Measurements from ENCODE around the gene IL27RA. TPM values are rescaled to one million over a fixed set of nuclear protein-coding genes. Genes with fewer than 3 reads are reported as not detected.

The IL27RA gene
- total and polyA plus RNA-seq, 2 of the 4 experiments (the other 2 are of a cell fraction): 2.9 to 5.1 TPM

DNA sequence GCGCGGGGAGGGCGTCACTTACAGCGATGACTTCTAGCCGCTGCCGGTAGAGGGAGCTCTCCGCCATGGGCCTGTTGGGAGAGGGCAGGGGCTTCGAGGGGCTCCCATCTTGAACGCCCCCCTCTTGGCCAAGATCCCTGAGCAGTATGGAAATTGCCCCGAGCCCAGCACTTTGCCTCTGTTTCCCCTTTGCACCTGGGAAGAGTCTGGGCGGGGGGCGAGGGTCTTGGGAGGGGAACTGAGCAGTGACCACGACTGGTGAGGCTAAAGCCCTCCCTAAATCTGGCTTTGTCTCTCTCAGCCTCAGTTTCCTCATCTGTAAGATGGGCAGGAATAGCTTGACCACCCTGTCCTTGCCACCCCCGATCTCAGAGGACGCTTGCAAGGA lies 27.5 kb downstream of the IL27RA start:
- Histone ChIP-seq H2BK5ac (ENCODE audit: low read depth, low read length, poor library complexity, severe bottlenecking) (no peak overlapping the region), H3K9me3 (ENCODE audit: control insufficient read depth, insufficient read depth, low read length) (no peaks in the 10 kb centered on the region), H4K91ac (ENCODE audit: insufficient read depth, low read depth, low read length) (no peak overlapping the region), H3K18ac (ENCODE audit: low read depth, low read length) (no peak overlapping the region), H3K4me2 (ENCODE audit: low read depth, low read length) (no peak overlapping the region), H3K4me3 (ENCODE audit: insufficient read depth, low read depth, low read length) (no peak overlapping the region), H3K27me3 (ENCODE audit: control insufficient read depth, insufficient read depth, low read length) (peaks cover 36% of the 10 kb centered on the region), H2AFZ (replicated peaks; ENCODE audit: low read length, poor library complexity) (no peak overlapping the region), H3K27ac (ENCODE audit: insufficient read depth, low read length) (no peak overlapping the region), H3K4me1 (ENCODE audit: control insufficient read depth, insufficient read depth, low read length) (peaks cover 1% of the 10 kb centered on the region; the same call in 1 of the 2 replicates), H2AK5ac (ENCODE audit: low read depth, low read length) (no peak overlapping the region), H4K8ac (ENCODE audit: low read depth in 2 of 2, low read length in 2 of 2) (no peak overlapping the region), H4K20me1 (ENCODE audit: insufficient read depth, low read length) (no peaks in the 10 kb centered on the region), H2AK9ac (replicated peaks; ENCODE audit: low read depth, low read length, poor library complexity) (peak overlapping the region; percentile 72), H2BK120ac (ENCODE audit: low read depth, low read length) (no peak overlapping the region), H2BK15ac (ENCODE audit: low read depth, low read length) (no peak overlapping the region), H3K23ac (ENCODE audit: low read depth, low read length) (no peak overlapping the region), H2BK20ac (ENCODE audit: low read depth, low read length) (no peak overlapping the region), H3K4ac (ENCODE audit: low read depth, low read length) (no peak overlapping the region), H3K9me1 (ENCODE audit: insufficient read depth, low read length) (no peaks in the 10 kb centered on the region), H3K56ac (ENCODE audit: extremely low read depth, insufficient read depth, low read length) (no peak overlapping the region), H3K36me3 (ENCODE audit: control insufficient read depth, insufficient read depth, low read length) (no peaks in the 10 kb centered on the region), H3K9ac (ENCODE audit: low read depth, low read length) (no peak overlapping the region), H3K79me1 (ENCODE audit: low read depth in 1 of 2, low read length in 2 of 2) (no peaks in the 10 kb centered on the region), H3K14ac (replicated peaks; ENCODE audit: low read depth, low read length) (no peak overlapping the region), H4K5ac (ENCODE audit: low read depth, low read length) (no peak overlapping the region)
- no TSS peak for BruUV-seq (replicated peaks)
- ChIA-PET CTCF (interaction anchor here (0.5 to 1.9 kb wide), 10 partner anchors 11 to 932 kb away, joined by 3 to 9 read pairs (median 3); no protein-coding TSS in a partner anchor), POLR2A (ENCODE audit: unreplicated experiment) (no interaction called here)
- dilution Hi-C loops (cut with HindIII; ENCODE audit: low sequenced_read_pairs, unreplicated experiment) (no loop called here), in situ Hi-C loops (cut with MboI; ENCODE audit: low sequenced_read_pairs) (no loop called here), intact Hi-C loops (cut with micrococcal nuclease) (no loop called here)
- no peak for DNase-seq
- TF ChIP-seq BHLHE40 (IDR thresholded peaks at IDR 0.05; ENCODE audit: low read depth, low read length) (no peak), RAD21 (IDR thresholded peaks at IDR 0.05; ENCODE audit: low read length) (0 out of 2 replicates have a peak, but pooled peaks have one; percentile 7)
- TF ChIP-seq, protein P1, sequence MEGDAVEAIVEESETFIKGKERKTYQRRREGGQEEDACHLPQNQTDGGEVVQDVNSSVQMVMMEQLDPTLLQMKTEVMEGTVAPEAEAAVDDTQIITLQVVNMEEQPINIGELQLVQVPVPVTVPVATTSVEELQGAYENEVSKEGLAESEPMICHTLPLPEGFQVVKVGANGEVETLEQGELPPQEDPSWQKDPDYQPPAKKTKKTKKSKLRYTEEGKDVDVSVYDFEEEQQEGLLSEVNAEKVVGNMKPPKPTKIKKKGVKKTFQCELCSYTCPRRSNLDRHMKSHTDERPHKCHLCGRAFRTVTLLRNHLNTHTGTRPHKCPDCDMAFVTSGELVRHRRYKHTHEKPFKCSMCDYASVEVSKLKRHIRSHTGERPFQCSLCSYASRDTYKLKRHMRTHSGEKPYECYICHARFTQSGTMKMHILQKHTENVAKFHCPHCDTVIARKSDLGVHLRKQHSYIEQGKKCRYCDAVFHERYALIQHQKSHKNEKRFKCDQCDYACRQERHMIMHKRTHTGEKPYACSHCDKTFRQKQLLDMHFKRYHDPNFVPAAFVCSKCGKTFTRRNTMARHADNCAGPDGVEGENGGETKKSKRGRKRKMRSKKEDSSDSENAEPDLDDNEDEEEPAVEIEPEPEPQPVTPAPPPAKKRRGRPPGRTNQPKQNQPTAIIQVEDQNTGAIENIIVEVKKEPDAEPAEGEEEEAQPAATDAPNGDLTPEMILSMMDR (conservative IDR thresholded peaks at IDR 0.05; ENCODE audit: low read depth, low read length): peak; percentile 52
- no peak for ATAC-seq (ENCODE audit: low read depth)
- WGBS, 2 experiments (ENCODE audit: extremely low coverage in 2 of 2, insufficient read length in 1 of 2): 21% methylated on average over 2 of the region's 15 CpGs; no CpG with 5 or more reads in 1 of the 2 experiments

All from IMR-90 (cell line).